ENCODE measurements around the gene NAT16.
A peak's percentile ranks its signal among the peaks of the same experiment; 100 is the strongest.
"Not testable (repeated sequence)": the region's sequence is repeated elsewhere in the genome, so short reads cannot be mapped to it uniquely, and the experiment has no call there.

NAT16 gene

GRCh38 chr7:101201695-101202602 lies 21.9 kb upstream of the NAT16 start:
- no peak for DNase-seq

- DNase-seq, result no peak
Observed at GRCh38 chr7:101200862-101201599, 20.9 kb upstream of the NAT16 start, which contains the start of gene MOGAT3. Gene MOGAT3, minus strand, starts transcription at chr7:101201036. Its CDS starts 182 bp downstream, at chr7:101200854.

GRCh38 chr7:101200504-101200861 lies 20.4 kb upstream of the NAT16 start:
- no peak for DNase-seq

- not testable (repeated sequence) for DNase-seq
Observed at GRCh38 chr7:101199522-101199921, 19.4 kb upstream of the NAT16 start.

- no peak for DNase-seq
Observed at GRCh38 chr7:101198476-101198875, 18.4 kb upstream of the NAT16 start.

GRCh38 chr7:101197991-101198390 lies 17.9 kb upstream of the NAT16 start:
- no peak for DNase-seq

GRCh38 chr7:101195884-101196283 lies 15.8 kb upstream of the NAT16 start:
- no peak for DNase-seq

- DNase-seq, result no peak
Observed at GRCh38 chr7:101189109-101189508, 9.0 kb upstream of the NAT16 start.

- DNase-seq, result no peak
Observed at GRCh38 chr7:101186844-101187428, 6.8 kb upstream of the NAT16 start.

- no peak for DNase-seq
Observed at GRCh38 chr7:101186194-101186593, 6.1 kb upstream of the NAT16 start.

GRCh38 chr7:101185258-101185839 lies 5.3 kb upstream of the NAT16 start:
- DNase-seq, result no peak

GRCh38 chr7:101179713-101180112 lies 380 bp downstream of the NAT16 start:
- DNase-seq, result no peak

- DNase-seq, result no peak
Observed at GRCh38 chr7:101179117-101179516, 976 bp downstream of the NAT16 start.

- DNase-seq, result no peak
Observed at GRCh38 chr7:101177644-101178043, 2.4 kb downstream of the NAT16 start.

- no peak for DNase-seq
Observed at GRCh38 chr7:101175664-101176063, 4.4 kb downstream of the NAT16 start.

- no peak for DNase-seq
Observed at GRCh38 chr7:101174322-101174854, 5.7 kb downstream of the NAT16 start.

- DNase-seq, result peak; percentile 78
Observed at GRCh38 chr7:101173752-101174244, 6.3 kb downstream of the NAT16 start.

GRCh38 chr7:101172854-101173751 lies 7.0 kb downstream of the NAT16 start:
- DNase-seq, result no peak

- no peak for DNase-seq
Observed at GRCh38 chr7:101172005-101172853, 7.9 kb downstream of the NAT16 start.

- DNase-seq, result no peak
Observed at GRCh38 chr7:101171442-101171837, 8.7 kb downstream of the NAT16 start.

Data from activated CD4-positive, alpha-beta T cell treated with anti-CD3 and anti-CD28 coated beads, Interleukin-2, amount 50 U/mL, for 16 hours (primary cell).